ENCODE measurements around the gene ANO4. TPM values are rescaled to one million over a fixed set of nuclear protein-coding genes. Genes with fewer than 3 reads are reported as not detected.
"Not testable (repeated sequence)": the region's sequence is repeated elsewhere in the genome, so short reads cannot be mapped to it uniquely, and the experiment has no call there.

Gene ANO4
- total RNA-seq, 4 donors from 2014 or later: 0.56 to 2.4 (median 1.1) TPM

DNA sequence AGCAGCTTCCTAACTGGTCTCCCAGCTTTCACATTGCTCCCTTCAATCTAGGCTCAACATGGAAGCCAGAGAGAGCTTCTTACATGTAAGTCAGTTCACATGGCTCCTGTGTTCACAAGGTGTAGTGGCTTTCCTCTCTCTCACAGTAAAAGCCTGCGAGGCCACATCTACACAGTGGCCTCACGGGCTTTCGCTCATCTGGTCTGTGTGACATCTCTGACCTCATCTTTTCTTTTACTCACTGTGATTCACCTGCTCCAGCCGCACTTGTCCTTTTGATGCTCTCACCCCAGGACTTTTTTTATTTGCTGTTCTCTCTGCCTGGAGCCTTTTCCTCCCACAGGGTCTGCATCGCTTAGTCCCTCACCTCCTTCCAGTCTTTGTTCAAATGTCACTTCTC, 293.3 kb downstream of the ANO4 start:
- no peak for TF ChIP-seq CTCF (IDR thresholded peaks at IDR 0.05)
- DNase-seq (ENCODE audit: low spot score) (no peak), ATAC-seq (ENCODE audit: low FRiP score) (no peak)

DNA sequence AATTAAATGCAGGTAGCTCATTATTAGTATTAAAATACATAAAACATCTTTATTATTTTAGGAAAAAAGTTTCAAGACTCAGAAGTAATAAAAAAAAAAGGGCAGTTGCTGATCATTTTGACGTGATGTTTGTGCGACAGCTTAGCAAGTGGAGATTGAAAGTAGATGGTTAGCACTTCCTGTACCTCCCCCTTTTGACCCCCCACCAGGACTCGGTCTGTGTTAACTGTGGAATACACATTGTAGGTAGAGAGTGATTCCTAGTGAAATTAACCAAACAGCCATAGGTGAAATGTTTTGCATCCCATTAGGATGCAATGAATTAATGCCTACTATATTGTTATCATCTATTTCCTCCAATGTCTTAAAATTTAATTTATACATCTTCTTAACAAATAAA, 294.7 kb downstream of the ANO4 start:
- DNase-seq (ENCODE audit: low spot score) (no peak), ATAC-seq (ENCODE audit: low FRiP score) (no peak)
- no peak for TF ChIP-seq CTCF (IDR thresholded peaks at IDR 0.05)

DNA sequence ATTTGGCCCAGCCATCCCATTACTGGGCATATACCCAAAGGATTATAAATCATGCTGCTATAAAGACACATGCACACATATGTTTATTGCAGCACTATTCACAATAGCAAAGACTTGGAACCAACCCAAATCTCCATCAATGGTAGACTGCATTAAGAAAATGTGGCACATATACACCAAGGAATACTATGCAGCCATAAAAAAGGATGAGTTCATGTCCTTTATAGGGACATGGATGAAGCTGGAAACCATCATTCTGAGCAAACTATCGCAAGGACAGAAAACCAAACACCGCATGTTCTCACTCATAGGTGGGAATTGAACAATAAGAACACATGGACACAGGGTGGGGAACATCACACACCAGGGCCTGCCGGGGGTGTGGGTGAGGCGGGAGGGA, 295.6 kb downstream of the ANO4 start:
- ATAC-seq (ENCODE audit: low FRiP score); DNase-seq (ENCODE audit: low spot score): not testable (repeated sequence)

- no peak for ATAC-seq (ENCODE audit: low FRiP score)
- TF ChIP-seq CTCF (IDR thresholded peaks at IDR 0.05): no peak
These were observed 303.4 kb downstream of the ANO4 start for GRCh38 chr12:101097829-101098580.

DNA sequence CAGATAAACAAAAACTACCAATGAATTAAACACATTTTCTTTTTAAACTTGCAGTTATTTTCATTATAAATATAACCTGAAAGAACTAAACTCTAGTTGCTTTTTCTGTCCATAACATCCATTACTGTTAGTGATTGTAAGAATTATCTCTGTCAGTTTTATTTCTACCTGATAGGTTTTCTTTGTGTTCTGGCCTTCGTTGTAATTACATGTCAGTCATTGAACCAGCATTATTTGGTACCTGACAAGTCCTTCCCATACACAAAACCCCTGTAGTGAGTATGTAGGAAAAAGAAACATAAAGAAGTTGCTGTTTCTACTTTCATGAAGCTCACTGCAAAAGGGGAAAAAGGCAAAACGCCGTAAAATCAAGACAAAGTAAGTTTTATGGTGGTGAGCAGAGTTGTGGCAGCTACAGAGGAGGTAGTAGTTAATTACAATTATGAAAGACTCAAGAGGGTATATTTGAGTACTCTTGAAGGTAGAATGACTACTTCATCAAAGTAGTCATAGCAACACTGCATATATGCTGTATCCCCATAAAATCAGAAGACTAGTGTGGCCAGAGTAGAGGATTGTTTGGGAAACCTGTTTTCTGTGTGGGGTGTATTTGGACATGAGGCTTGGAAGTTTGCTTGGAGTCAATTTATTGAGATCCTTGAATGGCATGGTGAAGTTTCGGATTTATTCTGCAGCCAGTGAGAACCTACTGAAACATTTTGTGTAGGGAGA, 312.6 kb downstream of the ANO4 start:
- DNase-seq (ENCODE audit: low spot score) (no peak), ATAC-seq (ENCODE audit: low FRiP score) (no peak)
- no peak for TF ChIP-seq CTCF (IDR thresholded peaks at IDR 0.05)

More at GRCh38 chr12:101097829-101098580, 303.4 kb downstream of the ANO4 start:
- no peak for DNase-seq (ENCODE audit: low spot score)

GRCh38 chr12:101108130-101108529, 313.6 kb downstream of the ANO4 start:
- no peak for TF ChIP-seq CTCF (IDR thresholded peaks at IDR 0.05)
- no peak for DNase-seq (ENCODE audit: low spot score)
- ATAC-seq (ENCODE audit: low FRiP score): no peak

GRCh38 chr12:101110866-101111265, 316.3 kb downstream of the ANO4 start:
- no peak for TF ChIP-seq CTCF (IDR thresholded peaks at IDR 0.05)
- DNase-seq (ENCODE audit: low spot score): no peak
- ATAC-seq (ENCODE audit: low FRiP score): no peak
